Neural progenitor cell (in vitro differentiated cells): Measurements from ENCODE around the gene DAO. TPM values are rescaled to one million over a fixed set of nuclear protein-coding genes. Genes with fewer than 3 reads are reported as not detected.

Experiments used
- DNase-seq: peaks from one replicate; pipeline ENCODE4 v3.0.0-alpha.2; 2016; ENCODE audit warnings: low spot score
- H2AFZ ChIP-seq: fragments of 200-600 bp; sonication (generic); replicated peaks from 2 replicates; pipeline ENCODE4 v1.6.1; 2016; ENCODE audit warnings: antibody characterized with exemption
- H3F3A ChIP-seq: fragments of 200-600 bp; sonication (generic); 2 replicates; pipeline ENCODE4 v1.6.1; 2016; ENCODE audit warnings: antibody characterized with exemption, low read depth
- H3K27ac ChIP-seq: fragments of 200-600 bp; sonication (generic); 2 replicates; pipeline ENCODE4 v1.5.1; 2016; ENCODE audit warnings: mild to moderate bottlenecking
- H3K27me3 ChIP-seq: fragments of 200-600 bp; sonication (generic); 2 replicates; pipeline ENCODE4 v1.6.1; 2016; ENCODE audit warnings: mild to moderate bottlenecking, moderate library complexity
- H3K36me3 ChIP-seq: fragments of 200-600 bp; sonication (generic); 2 replicates; pipeline ENCODE4 v1.5.1; 2016
- H3K4me1 ChIP-seq: fragments of 200-600 bp; sonication (generic); 2 replicates; pipeline ENCODE4 v1.6.1; 2016; ENCODE audit warnings: mixed run types
- H3K4me2 ChIP-seq: fragments of 200-600 bp; sonication (generic); 2 replicates; pipeline ENCODE4 v1.6.1; 2016
- H3K4me3 ChIP-seq: fragments of 200-600 bp; sonication (generic); 2 replicates; pipeline ENCODE4 v1.5.1; 2016
- H3K79me2 ChIP-seq: fragments of 200-600 bp; sonication (generic); 2 replicates; pipeline ENCODE4 v1.6.1; 2016; ENCODE audit warnings: low read depth
- H3K9ac ChIP-seq: fragments of 200-600 bp; sonication (generic); 2 replicates; pipeline ENCODE4 v1.6.1; 2016
- H3K9me3 ChIP-seq: fragments of 200-600 bp; sonication (generic); 2 replicates; pipeline ENCODE4 v1.5.1; 2016; ENCODE audit warnings: low read depth
- H4K20me1 ChIP-seq: fragments of 200-600 bp; sonication (generic); 2 replicates; pipeline ENCODE4 v1.6.1; 2016; ENCODE audit warnings: low read depth
- H3K27ac Mint-ChIP-seq: 3 replicates; pipeline ENCODE4 v1.8.0; 2021; ENCODE audit warnings: mixed read lengths
- H3K27me3 Mint-ChIP-seq: 2 replicates; pipeline ENCODE4 v1.8.0; 2022; ENCODE audit warnings: low read depth, mild to moderate bottlenecking, inconsistent platforms, moderate library complexity, mixed read lengths; ENCODE audit not compliant: insufficient read depth
- H3K36me3 Mint-ChIP-seq: 3 replicates; pipeline ENCODE4 v1.8.0; 2021; ENCODE audit warnings: mixed read lengths
- H3K4me1 Mint-ChIP-seq: 3 replicates; pipeline ENCODE4 v1.8.0; 2021; ENCODE audit warnings: mixed read lengths
- H3K4me3 Mint-ChIP-seq: 3 replicates; pipeline ENCODE4 v1.8.0; 2021; ENCODE audit warnings: mild to moderate bottlenecking, moderate library complexity, mixed read lengths
- H3K9me3 Mint-ChIP-seq: 3 replicates; pipeline ENCODE4 v1.8.0; 2020; ENCODE audit warnings: mixed read lengths
- EZH2 ChIP-seq: fragments of 200-600 bp; sonication (generic); IDR thresholded peaks from 2 replicates; pipeline ENCODE4 v1.6.1; 2017; ENCODE audit warnings: antibody characterized with exemption, mild to moderate bottlenecking, moderate library complexity
- EZH2phosphoT487 ChIP-seq: fragments of 200-600 bp; sonication (generic); IDR thresholded peaks from 2 replicates; pipeline ENCODE4 v1.6.1; 2017; ENCODE audit warnings: antibody characterized with exemption
- total RNA-seq: library from RNA; depleted of rRNA; stranded (reverse); fragments of >200 nt; gene quantifications from 2 replicates; pipeline ENCODE4 v1.2.3, GENCODE V29; 2015; ENCODE audit warnings: low replicate concordance
- TF ChIP-seq, protein P1 (sequence below): fragments of 200-600 bp; sonication (generic); IDR thresholded peaks from 2 replicates; pipeline ENCODE4 v1.5.1; 2017; ENCODE audit warnings: antibody characterized with exemption, mild to moderate bottlenecking

The DAO gene
- total RNA-seq, 1 donor from 2014 or later = not detected

DNA sequence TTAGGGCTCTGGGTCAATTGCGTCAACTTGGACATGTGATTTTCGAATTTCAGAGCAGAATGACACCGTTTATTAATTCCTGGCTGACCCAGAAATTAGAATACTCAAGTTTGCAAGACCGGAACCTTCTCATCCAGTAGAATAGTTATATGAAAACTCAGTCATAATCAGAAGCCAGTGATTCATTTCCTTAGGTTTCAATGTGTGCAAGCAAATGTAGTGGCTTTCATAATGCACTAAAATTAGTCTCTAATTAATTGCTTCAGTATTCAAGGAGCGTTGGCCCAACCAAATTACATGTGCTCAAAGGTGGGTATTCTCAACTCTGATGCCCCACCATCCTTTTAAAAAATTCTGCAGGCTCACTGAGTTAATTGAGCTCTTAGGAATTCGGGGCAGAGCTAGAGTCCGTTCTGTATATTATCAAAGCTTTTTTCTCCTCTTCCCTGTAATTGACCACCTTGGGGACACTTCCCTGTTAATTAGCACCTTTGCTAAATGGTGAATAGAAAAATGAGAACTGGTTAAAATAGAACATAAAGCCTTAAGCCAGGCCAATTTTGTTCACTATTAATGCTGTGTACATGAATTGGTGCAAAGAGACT lies 55.4 kb downstream of the DAO start:
- no peak overlapping the region for H2AFZ ChIP-seq
- Mint-ChIP-seq H3K27me3 (peaks cover 7% of the 10 kb centered on the region), H3K9me3 (no peaks in the 10 kb centered on the region), H3K36me3 (no peaks in the 10 kb centered on the region), H3K27ac (no peak overlapping the region), H3K4me1 (peaks cover 10% of the 10 kb centered on the region), H3K4me3 (no peak overlapping the region)
- H3K9me3 ChIP-seq = no peaks in the 10 kb centered on the region
- TF ChIP-seq EZH2phosphoT487 = no peak
- TF ChIP-seq, protein P1, sequence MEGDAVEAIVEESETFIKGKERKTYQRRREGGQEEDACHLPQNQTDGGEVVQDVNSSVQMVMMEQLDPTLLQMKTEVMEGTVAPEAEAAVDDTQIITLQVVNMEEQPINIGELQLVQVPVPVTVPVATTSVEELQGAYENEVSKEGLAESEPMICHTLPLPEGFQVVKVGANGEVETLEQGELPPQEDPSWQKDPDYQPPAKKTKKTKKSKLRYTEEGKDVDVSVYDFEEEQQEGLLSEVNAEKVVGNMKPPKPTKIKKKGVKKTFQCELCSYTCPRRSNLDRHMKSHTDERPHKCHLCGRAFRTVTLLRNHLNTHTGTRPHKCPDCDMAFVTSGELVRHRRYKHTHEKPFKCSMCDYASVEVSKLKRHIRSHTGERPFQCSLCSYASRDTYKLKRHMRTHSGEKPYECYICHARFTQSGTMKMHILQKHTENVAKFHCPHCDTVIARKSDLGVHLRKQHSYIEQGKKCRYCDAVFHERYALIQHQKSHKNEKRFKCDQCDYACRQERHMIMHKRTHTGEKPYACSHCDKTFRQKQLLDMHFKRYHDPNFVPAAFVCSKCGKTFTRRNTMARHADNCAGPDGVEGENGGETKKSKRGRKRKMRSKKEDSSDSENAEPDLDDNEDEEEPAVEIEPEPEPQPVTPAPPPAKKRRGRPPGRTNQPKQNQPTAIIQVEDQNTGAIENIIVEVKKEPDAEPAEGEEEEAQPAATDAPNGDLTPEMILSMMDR = no peak
- no peak for TF ChIP-seq EZH2
- no peaks in the 10 kb centered on the region for H3K79me2 ChIP-seq
- H3F3A ChIP-seq = peaks cover 8% of the 10 kb centered on the region
- H3K9ac ChIP-seq = no peak overlapping the region
- H3K4me1 ChIP-seq = peaks cover 8% of the 10 kb centered on the region
- no peak overlapping the region for H3K4me2 ChIP-seq
- no peak overlapping the region for H3K27ac ChIP-seq
- H4K20me1 ChIP-seq = no peaks in the 10 kb centered on the region
- H3K27me3 ChIP-seq = no peaks in the 10 kb centered on the region
- H3K36me3 ChIP-seq = no peaks in the 10 kb centered on the region
- DNase-seq = no peak
- no peak overlapping the region for H3K4me3 ChIP-seq

DNA sequence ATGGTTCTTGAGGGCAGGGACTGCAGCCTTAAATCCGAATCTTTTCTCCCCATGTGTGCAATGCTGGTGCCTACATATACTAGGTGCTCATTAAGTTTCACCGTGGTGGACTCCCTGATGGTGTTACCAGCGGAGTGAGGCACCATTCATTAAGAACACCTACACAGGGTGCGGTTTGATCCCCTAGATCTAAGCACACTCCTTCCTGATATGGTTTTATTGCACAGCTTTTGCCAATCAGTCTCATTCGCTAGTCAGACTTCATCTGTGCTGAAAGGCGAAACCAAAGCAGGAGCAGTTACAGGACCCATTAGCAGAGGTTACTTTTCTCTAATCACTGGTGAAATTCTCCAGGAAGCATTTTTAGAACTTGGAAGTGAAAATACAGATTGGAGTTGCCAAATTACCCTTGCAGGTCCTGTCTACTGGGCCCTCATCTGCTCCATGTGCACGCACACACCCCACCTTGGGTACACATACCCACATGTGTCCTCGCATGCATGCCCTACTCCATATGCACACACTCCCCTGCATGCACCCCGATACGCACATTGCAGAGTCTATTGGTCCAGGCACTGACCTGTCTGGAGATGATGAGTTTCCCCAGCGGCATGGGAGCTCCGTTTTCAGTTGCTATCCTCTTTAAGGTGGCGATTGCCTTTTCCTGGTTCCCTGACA lies 58.5 kb downstream of the DAO start:
- DNase-seq = no peak
- no peak overlapping the region for H3K27ac ChIP-seq
- TF ChIP-seq, protein P1 = no peak
- TF ChIP-seq EZH2phosphoT487 = no peak
- TF ChIP-seq EZH2 = no peak

DNA sequence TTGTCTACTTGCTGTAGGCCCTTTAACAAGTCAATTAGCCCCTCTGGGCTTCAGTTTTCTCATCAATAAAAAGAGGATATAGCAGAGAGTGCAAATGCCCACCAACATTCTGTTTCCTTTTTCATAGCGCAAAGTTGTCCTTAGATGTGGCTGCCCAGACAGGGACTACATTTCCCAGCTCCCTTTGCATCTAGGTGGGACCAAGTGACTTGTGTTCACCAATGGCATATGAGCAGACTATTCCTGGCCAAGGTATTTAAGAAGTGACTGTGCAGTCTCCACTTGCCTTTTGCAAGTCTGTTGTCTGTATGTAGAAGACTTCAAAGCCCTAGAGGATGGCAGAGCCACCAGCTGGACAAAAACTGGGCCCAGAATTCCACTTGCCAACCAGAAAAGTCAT lies 59.7 kb downstream of the DAO start:
- no peak overlapping the region for H3K27ac ChIP-seq
- TF ChIP-seq EZH2phosphoT487 = no peak
- DNase-seq = peak; percentile 56
- no peaks in the 10 kb centered on the region for H3K36me3 ChIP-seq
- no peaks in the 10 kb centered on the region for H3F3A ChIP-seq
- no peaks in the 10 kb centered on the region for H3K79me2 ChIP-seq
- H3K9ac ChIP-seq = no peak overlapping the region
- Mint-ChIP-seq H3K9me3 (no peaks in the 10 kb centered on the region), H3K4me3 (no peak overlapping the region), H3K27ac (no peak overlapping the region), H3K27me3 (peaks cover 8% of the 10 kb centered on the region), H3K36me3 (no peaks in the 10 kb centered on the region), H3K4me1 (no peaks in the 10 kb centered on the region)
- H2AFZ ChIP-seq = peak overlapping the region; percentile 36
- H3K9me3 ChIP-seq = no peaks in the 10 kb centered on the region
- no peaks in the 10 kb centered on the region for H3K4me1 ChIP-seq
- no peaks in the 10 kb centered on the region for H3K27me3 ChIP-seq
- no peaks in the 10 kb centered on the region for H4K20me1 ChIP-seq
- H3K4me3 ChIP-seq = no peak overlapping the region
- H3K4me2 ChIP-seq = no peak overlapping the region

More for the DNA sequence above, 58.5 kb downstream of the DAO start:
- no peak overlapping the region for H3K27ac Mint-ChIP-seq
- H2AFZ ChIP-seq = no peak overlapping the region
- no peaks in the 10 kb centered on the region for H3K79me2 ChIP-seq
- no peaks in the 10 kb centered on the region for H3K9me3 Mint-ChIP-seq
- H3K27me3 Mint-ChIP-seq = peaks cover 5% of the 10 kb centered on the region
- no peak overlapping the region for H3K9ac ChIP-seq
- H3K36me3 Mint-ChIP-seq = no peaks in the 10 kb centered on the region
- no peaks in the 10 kb centered on the region for H3K9me3 ChIP-seq
- no peaks in the 10 kb centered on the region for H3K27me3 ChIP-seq
- H3K4me1 Mint-ChIP-seq = no peaks in the 10 kb centered on the region
- H4K20me1 ChIP-seq = no peaks in the 10 kb centered on the region
- H3K4me3 ChIP-seq = no peak overlapping the region
- no peak overlapping the region for H3K4me3 Mint-ChIP-seq
- no peak overlapping the region for H3K4me2 ChIP-seq
- no peaks in the 10 kb centered on the region for H3K36me3 ChIP-seq
- no peaks in the 10 kb centered on the region for H3K4me1 ChIP-seq
- H3F3A ChIP-seq = no peaks in the 10 kb centered on the region

DNA sequence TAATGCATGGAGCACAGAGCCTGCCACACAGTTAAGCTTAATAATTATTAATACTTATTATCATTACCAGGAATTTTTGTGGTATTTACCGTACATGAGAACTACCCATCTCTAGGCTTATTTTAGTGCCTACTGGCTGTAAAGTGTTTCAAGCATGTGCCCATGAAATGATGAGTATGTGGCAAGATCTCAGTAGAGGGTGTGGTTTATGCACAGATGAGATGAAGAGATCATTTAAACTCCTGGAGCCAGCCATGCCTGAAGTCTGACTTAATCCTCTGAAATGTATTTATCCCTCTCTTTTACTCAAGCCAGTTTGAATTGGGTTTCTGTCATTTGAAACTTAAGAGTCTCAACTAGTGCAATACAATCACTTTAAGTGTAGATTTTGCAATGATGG lies 60.2 kb downstream of the DAO start:
- H3K4me1 Mint-ChIP-seq = no peaks in the 10 kb centered on the region

More for the DNA sequence above, 60.2 kb downstream of the DAO start:
- Mint-ChIP-seq H3K36me3 (no peaks in the 10 kb centered on the region), H3K27ac (no peak overlapping the region), H3K27me3 (peaks cover 8% of the 10 kb centered on the region), H3K4me3 (no peak overlapping the region), H3K9me3 (no peaks in the 10 kb centered on the region)
- no peak for DNase-seq
- Histone ChIP-seq H3K79me2 (no peaks in the 10 kb centered on the region), H3K4me1 (no peaks in the 10 kb centered on the region), H3K4me2 (no peak overlapping the region), H3K27ac (no peak overlapping the region), H2AFZ (no peak overlapping the region), H3F3A (no peaks in the 10 kb centered on the region), H3K27me3 (no peaks in the 10 kb centered on the region), H3K9me3 (no peaks in the 10 kb centered on the region), H4K20me1 (no peaks in the 10 kb centered on the region), H3K9ac (no peak overlapping the region), H3K4me3 (no peak overlapping the region), H3K36me3 (no peaks in the 10 kb centered on the region)
- TF ChIP-seq EZH2 = no peak
- TF ChIP-seq, protein P1 = no peak
- TF ChIP-seq EZH2phosphoT487 = no peak
